Keratinocyte (primary cell): ENCODE results near the gene CEACAM21. TPM values are rescaled to one million over a fixed set of nuclear protein-coding genes. Genes with fewer than 3 reads are reported as not detected.

Experiments used
- DNase-seq: peaks from one replicate; pipeline ENCODE4 v3.0.0-alpha.2; 2011; ENCODE audit warnings: low read depth, missing footprints, low spot score
- FAIRE-seq: peaks from 2 replicates; lab custom pipeline; 2011; peaks lifted over from hg19 to GRCh38; lab: Jason Lieb, UNC
- H2AFZ ChIP-seq: 2 replicates; pipeline ENCODE4 v1.6.0; 2012; ENCODE audit warnings: low read length, control low read depth, inconsistent platforms; ENCODE audit not compliant: control insufficient read depth
- H3K27ac ChIP-seq: 2 replicates; pipeline ENCODE4 v1.5.1; 2011; ENCODE audit warnings: low read length; ENCODE audit not compliant: control insufficient read depth, insufficient read depth
- H3K27me3 ChIP-seq: 3 replicates; pipeline ENCODE4 v1.6.0; 2011; ENCODE audit warnings: low read length; ENCODE audit not compliant: control insufficient read depth, insufficient read depth; ENCODE audit errors: extremely low read depth
- H3K36me3 ChIP-seq, 2 experiments: 2 replicates in 1 of 2; 3 replicates in 1 of 2; pipeline ENCODE4 v1.5.1; 2011; ENCODE audit warnings: low read length in 2 of 2, mild to moderate bottlenecking in 1 of 2; ENCODE audit not compliant: control insufficient read depth in 2 of 2, insufficient read depth in 2 of 2; ENCODE audit errors: extremely low read depth in 1 of 2
- H3K4me1 ChIP-seq: 3 replicates; pipeline ENCODE4 v1.5.1; 2011; ENCODE audit warnings: low read length; ENCODE audit not compliant: control insufficient read depth, insufficient read depth; ENCODE audit errors: extremely low read depth
- H3K4me2 ChIP-seq: 3 replicates; pipeline ENCODE4 v1.6.0; 2011; ENCODE audit warnings: low read depth, low read length; ENCODE audit not compliant: control insufficient read depth, insufficient read depth; ENCODE audit errors: extremely low read depth
- H3K4me3 ChIP-seq, 3 experiments: fragments of 200-600 bp in 1 of 3; sonication (generic) in 1 of 3; 2 replicates in 2 of 3; 3 replicates in 1 of 3; pipeline ENCODE4 v1.5.1; 2011 to 2016; ENCODE audit warnings: low read length in 3 of 3, mild to moderate bottlenecking in 3 of 3, control low read depth in 2 of 3, inconsistent platforms in 1 of 3, low read depth in 1 of 3, mixed read lengths in 1 of 3, mixed run types in 1 of 3, moderate library complexity in 1 of 3; ENCODE audit not compliant: control insufficient read depth in 2 of 3, insufficient read depth in 2 of 3; ENCODE audit errors: extremely low read depth in 1 of 3
- H3K79me2 ChIP-seq: 2 replicates; pipeline ENCODE4 v1.6.0; 2012; ENCODE audit warnings: low read length; ENCODE audit not compliant: control insufficient read depth, insufficient read depth
- H3K9ac ChIP-seq: 3 replicates; pipeline ENCODE4 v1.6.0; 2011; ENCODE audit warnings: low read length; ENCODE audit not compliant: control insufficient read depth, insufficient read depth; ENCODE audit errors: extremely low read depth
- H3K9me1 ChIP-seq: 3 replicates; pipeline ENCODE4 v1.6.0; 2011; ENCODE audit warnings: low read length; ENCODE audit not compliant: control insufficient read depth, insufficient read depth; ENCODE audit errors: extremely low read depth
- H3K9me3 ChIP-seq: 2 replicates; pipeline ENCODE4 v1.5.1; 2012; ENCODE audit warnings: low read depth, low read length; ENCODE audit not compliant: control insufficient read depth
- H4K20me1 ChIP-seq: 3 replicates; pipeline ENCODE4 v1.6.0; 2011; ENCODE audit warnings: low read length; ENCODE audit not compliant: control insufficient read depth, insufficient read depth; ENCODE audit errors: extremely low read depth
- EZH2 ChIP-seq: IDR thresholded peaks from one replicate; pipeline ENCODE4 v1.6.1; 2012; ENCODE audit warnings: inconsistent platforms, mild to moderate bottlenecking, low read length, moderate library complexity
- dilution Hi-C: fragments of 300-500 bp; cut with MboI; formaldehyde crosslinking; loops from one replicate; pipeline ENCODE4 v1.7.0; 2020; ENCODE audit warnings: low sequenced_read_pairs; ENCODE audit not compliant: extremely low pct_ligation_motif_present
- polyA plus RNA-seq, 5 experiments: library from polyadenylated mRNA; depleted of rRNA in 3 of 5; stranded (reverse) in 3 of 5; stranded (forward) in 1 of 5; unstranded in 1 of 5; fragments of >200 nt; gene quantifications; 1 replicate in 1 of 5; 2 replicates in 3 of 5; 3 replicates in 1 of 5; pipeline versions ENCODE4 v1.2.1 to v1.2.3, GENCODE V29; 2011 to 2012; ENCODE audit warnings: missing spikeins in 2 of 5, low read depth in 1 of 5, low replicate concordance in 1 of 5
- TF ChIP-seq, protein P1 (sequence below), 3 experiments: IDR thresholded peaks in 1 of 3; conservative IDR thresholded peaks in 1 of 3; optimal IDR thresholded peaks in 1 of 3; 2 replicates in 2 of 3; 3 replicates in 1 of 3; pipeline versions ENCODE3 to v1.5.1; 2011; ENCODE audit warnings: low read length in 3 of 3, mild to moderate bottlenecking in 3 of 3, moderate library complexity in 2 of 3, control low read depth in 1 of 3, inconsistent platforms in 1 of 3; ENCODE audit not compliant: insufficient read depth in 2 of 3; ENCODE audit errors: extremely low read depth in 1 of 3

The CEACAM21 gene
- polyA plus RNA-seq, 1 donor (not counting 4 experiments of a cell fraction or from before 2014, with no cell fraction given) = not detected

DNA sequence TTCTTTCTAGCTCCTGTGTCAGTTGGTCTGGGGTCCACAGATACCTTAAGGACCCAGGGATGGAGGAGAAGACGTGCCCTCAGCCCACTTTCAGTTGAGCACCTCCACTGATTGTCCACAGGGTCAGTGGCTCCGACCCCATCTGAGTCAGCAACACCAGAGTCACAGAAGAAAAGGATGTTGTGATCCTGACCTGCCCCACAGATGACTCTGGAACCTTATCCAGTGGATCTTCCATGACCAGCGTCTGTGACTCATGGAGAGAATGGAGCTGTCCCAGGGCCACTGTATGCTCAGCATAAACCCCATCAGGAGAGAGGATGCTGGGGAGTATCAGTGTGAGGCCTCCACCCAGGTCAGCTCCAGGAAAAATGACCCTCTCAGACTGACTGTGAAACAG lies 28.9 kb downstream of the CEACAM21 start:
- H3K4me3 ChIP-seq = no peak overlapping the region
- DNase-seq = no peak
- H3K4me1 ChIP-seq = no peaks in the 10 kb centered on the region
- no peaks in the 10 kb centered on the region for H3K9me1 ChIP-seq
- no peaks in the 10 kb centered on the region for H4K20me1 ChIP-seq
- no peak overlapping the region for H3K4me2 ChIP-seq
- H2AFZ ChIP-seq = no peak overlapping the region
- TF ChIP-seq, protein P1, sequence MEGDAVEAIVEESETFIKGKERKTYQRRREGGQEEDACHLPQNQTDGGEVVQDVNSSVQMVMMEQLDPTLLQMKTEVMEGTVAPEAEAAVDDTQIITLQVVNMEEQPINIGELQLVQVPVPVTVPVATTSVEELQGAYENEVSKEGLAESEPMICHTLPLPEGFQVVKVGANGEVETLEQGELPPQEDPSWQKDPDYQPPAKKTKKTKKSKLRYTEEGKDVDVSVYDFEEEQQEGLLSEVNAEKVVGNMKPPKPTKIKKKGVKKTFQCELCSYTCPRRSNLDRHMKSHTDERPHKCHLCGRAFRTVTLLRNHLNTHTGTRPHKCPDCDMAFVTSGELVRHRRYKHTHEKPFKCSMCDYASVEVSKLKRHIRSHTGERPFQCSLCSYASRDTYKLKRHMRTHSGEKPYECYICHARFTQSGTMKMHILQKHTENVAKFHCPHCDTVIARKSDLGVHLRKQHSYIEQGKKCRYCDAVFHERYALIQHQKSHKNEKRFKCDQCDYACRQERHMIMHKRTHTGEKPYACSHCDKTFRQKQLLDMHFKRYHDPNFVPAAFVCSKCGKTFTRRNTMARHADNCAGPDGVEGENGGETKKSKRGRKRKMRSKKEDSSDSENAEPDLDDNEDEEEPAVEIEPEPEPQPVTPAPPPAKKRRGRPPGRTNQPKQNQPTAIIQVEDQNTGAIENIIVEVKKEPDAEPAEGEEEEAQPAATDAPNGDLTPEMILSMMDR (optimal IDR thresholded peaks at IDR 0.05 in 1 of 3, IDR thresholded peaks at IDR 0.05 in 1 of 3, conservative IDR thresholded peaks at IDR 0.05 in 1 of 3; ENCODE audit: extremely low read depth in 1 of 3, insufficient read depth in 2 of 3, low read length in 3 of 3) = no peak
- TF ChIP-seq EZH2 = no peak
- H3K9me3 ChIP-seq = no peaks in the 10 kb centered on the region
- H3K9ac ChIP-seq = no peak overlapping the region
- no peak for FAIRE-seq
- H3K79me2 ChIP-seq = no peaks in the 10 kb centered on the region
- H3K27me3 ChIP-seq = peaks cover 13% of the 10 kb centered on the region
- dilution Hi-C loops = no loop called here
- no peak overlapping the region for H3K27ac ChIP-seq
- no peaks in the 10 kb centered on the region for H3K36me3 ChIP-seq

DNA sequence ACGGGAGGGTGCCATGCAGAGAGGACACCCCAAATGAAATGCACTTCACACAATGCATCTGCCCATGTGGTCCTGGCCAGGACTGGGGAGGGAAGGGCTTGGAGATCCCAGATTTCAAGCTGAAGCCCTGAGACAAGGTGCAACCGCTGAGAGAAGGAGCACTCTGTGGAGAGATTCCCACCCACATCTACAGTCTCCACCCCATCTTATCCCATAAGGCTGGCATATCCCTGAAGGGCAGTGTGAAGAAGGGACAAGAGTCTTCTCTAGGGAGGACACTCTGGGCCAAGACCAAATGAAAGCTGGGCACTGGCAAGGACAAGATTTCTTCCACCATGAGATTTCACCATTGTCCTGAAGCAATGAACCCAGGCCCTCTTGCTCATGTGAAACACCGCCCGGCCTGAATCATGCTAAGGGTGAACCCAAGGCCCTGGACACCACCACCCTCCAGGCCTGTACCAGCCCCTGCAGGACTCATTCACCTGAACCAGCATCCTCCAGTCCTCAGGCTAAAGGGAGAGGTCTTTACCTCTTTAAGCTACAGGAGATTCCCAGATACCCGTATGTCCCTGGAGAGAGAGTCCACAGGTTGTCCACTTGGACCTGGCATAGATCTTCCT lies 30.4 kb downstream of the CEACAM21 start:
- H3K27me3 ChIP-seq = peaks cover 9% of the 10 kb centered on the region
- no peaks in the 10 kb centered on the region for H3K9me1 ChIP-seq
- no peaks in the 10 kb centered on the region for H3K9me3 ChIP-seq
- H4K20me1 ChIP-seq = no peaks in the 10 kb centered on the region
- dilution Hi-C loops = no loop called here
- no peak for DNase-seq
- TF ChIP-seq, protein P1 (optimal IDR thresholded peaks at IDR 0.05 in 1 of 3, IDR thresholded peaks at IDR 0.05 in 1 of 3, conservative IDR thresholded peaks at IDR 0.05 in 1 of 3; ENCODE audit: extremely low read depth in 1 of 3, insufficient read depth in 2 of 3, low read length in 3 of 3) = no peak
- no peak for TF ChIP-seq EZH2
- H3K4me1 ChIP-seq = no peaks in the 10 kb centered on the region
- no peak overlapping the region for H3K27ac ChIP-seq
- no peak for FAIRE-seq
- H3K4me3 ChIP-seq = no peak overlapping the region
- H2AFZ ChIP-seq = no peak overlapping the region
- no peaks in the 10 kb centered on the region for H3K79me2 ChIP-seq
- no peak overlapping the region for H3K9ac ChIP-seq
- no peaks in the 10 kb centered on the region for H3K36me3 ChIP-seq
- no peak overlapping the region for H3K4me2 ChIP-seq
